Retinal pigment epithelial cell (primary cell): Measurements from ENCODE around the gene IGDCC3.

Experiments used
- DNase-seq: peaks from one replicate; pipeline ENCODE4 v3.0.0-alpha.2; 2010; ENCODE audit warnings: low read depth
- H3K4me3 ChIP-seq: 2 replicates; pipeline ENCODE4 v1.5.1; 2011; ENCODE audit warnings: mild to moderate bottlenecking, low read length, control low read depth, moderate library complexity
- CTCF ChIP-seq: conservative IDR thresholded peaks from 2 replicates; pipeline ENCODE4 v1.5.1; 2011; ENCODE audit warnings: low read depth, low read length, control low read depth, inconsistent platforms

The IGDCC3 gene

DNA sequence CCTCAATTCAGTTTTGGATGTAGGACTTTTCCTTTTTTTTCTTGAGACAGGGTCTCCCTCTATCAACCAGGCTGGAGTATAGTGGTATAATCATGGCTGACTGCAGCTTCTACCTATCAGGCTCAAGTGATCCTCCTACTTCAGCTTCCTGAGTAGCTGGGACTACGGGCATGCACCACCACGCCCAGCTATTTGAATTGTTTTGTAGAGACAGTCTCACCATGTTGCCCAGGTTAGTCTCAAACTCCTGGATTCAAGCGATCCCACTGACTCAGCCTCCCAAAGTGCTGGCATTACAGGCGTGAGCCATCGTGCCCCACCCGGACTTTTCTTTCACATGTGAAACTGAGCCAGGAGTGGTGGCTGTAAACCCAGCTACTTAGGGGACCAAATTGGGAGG lies 69.8 kb downstream of the IGDCC3 start:
- no peak for TF ChIP-seq CTCF
- no peak overlapping the region for H3K4me3 ChIP-seq
- no peak for DNase-seq

DNA sequence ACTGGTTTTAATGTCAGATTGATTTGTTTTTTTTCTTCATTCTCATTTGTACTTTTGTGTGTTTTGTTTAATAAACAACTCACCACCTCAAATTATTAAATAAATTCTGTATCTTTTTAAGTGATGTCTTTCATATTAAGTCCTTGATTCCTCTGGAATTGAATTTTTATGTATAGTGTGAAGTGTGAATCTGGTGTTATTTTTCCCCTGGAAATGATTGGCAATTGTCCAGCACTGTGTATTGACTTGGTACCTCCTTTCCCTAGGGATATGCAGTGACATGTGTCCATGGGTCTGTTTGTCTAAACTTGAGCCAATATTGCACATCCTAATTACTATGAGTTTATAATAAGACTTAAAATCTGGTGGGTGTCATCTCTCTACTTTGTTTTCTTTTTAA lies 71.3 kb downstream of the IGDCC3 start:
- no peak for TF ChIP-seq CTCF
- H3K4me3 ChIP-seq, result no peak overlapping the region
- DNase-seq, result no peak

GRCh38 chr15:65305776-65306175 lies 72.0 kb downstream of the IGDCC3 start:
- no peak for TF ChIP-seq CTCF
- DNase-seq, result no peak
- H3K4me3 ChIP-seq, result no peak overlapping the region

DNA sequence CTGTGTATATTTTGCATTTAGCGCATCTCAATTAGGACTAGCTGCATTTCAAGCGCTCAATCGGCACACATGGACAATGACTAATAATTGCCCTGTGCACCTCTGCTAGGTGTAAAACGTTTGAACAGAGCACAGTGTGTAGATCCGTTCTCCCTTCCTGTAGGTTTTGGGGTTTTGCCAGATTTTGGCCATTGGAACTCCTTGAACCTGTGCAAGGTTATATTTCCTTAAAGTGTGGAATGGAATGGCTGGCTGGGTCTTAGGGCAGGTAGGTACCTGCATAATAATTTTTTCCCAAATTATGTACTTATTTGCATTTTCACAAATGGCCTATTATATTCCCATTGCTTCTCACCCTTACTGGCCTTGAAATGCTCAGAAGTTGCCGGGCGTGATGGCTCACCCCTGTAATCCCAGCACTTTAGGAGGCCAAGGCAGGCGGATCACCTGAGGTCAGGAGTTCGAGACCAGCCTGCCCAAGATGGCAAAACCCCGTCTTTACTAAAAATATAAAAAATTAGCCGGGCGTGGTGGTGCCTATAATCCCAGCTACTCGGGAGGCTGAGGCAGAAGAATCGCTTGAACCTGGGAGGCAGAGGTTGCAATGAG lies 72.5 kb downstream of the IGDCC3 start:
- no peak for DNase-seq
- no peak overlapping the region for H3K4me3 ChIP-seq
- no peak for TF ChIP-seq CTCF

DNA sequence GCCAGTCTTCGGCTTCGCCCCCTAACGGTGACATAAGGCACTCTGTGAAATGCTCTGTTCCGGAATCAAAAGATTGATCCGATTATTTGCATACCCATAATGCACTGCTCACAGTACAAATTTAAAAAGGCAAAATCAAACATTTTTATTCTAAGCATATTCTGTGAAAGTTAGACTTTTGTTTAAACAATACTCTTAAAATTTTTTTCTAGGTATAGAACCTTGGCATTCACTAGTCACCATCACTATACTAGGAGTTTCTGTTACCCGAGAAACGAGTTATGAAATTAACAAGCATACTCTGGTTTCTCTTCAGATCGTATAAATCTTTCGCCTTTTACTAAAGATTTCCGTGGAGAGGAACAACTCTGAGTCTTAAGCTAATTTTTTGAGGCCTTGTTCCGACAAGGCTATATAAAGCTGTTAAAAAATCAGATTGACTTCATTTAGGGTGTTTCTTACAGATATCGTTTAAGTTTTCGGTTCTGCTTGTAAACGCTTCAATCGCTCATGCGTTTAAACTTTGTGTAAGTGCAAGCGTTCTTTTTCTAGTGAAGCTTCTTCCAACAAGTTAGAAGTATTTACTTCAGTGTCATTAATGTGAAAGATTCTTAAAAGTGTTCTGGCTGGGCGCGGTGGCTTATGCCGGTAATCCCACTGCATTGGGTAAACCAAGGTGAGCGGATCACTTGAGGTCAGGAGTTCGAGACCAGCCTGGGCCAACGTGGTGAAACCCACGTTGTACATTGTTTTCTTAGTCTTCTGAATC lies 73.2 kb downstream of the IGDCC3 start, which contains the start of gene RNU5B-1:
TSS of gene RNU5B-1 (plus strand) at position 297 of the 769 bp plus-strand sequence.
- peak within 1 kb of the TSS; percentile 61 for H3K4me3 ChIP-seq
- TF ChIP-seq CTCF, result peak; percentile 92
- peak; percentile 91 for DNase-seq

DNA sequence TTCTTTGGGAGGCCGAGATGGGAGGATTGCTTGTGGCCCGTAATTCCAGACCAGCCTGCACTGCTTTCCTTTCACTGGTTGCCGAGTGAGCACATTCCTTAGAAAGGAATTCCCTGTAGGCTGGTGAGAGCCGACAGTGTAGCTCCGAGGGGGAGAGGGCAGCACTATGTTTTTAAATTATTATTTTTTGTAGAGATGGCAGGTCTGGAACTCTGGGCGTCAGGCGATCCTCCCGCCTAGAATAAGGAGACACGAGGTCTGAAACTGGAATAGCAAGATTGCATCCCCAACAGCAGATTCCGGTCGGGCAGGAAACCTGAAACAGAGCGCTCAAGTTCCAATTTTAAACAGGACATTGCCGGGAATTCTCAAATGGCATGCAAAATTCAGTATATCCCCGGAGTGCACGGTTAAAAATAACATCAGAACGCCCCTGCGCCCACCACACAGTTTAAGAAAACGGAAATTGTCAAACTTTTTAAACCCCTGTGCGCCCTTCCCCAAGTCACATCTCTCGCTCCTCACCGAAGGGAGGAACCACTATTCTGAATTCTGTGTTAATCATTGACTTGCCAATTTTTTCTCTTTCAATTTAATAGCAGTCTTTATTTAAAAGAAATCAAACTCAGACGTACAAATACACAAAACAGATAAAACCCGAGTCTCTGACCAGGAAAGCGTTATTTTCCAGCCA lies 74.0 kb downstream of the IGDCC3 start:
- H3K4me3 ChIP-seq, result peak overlapping the region; percentile 61
- no peak for DNase-seq
- no peak for TF ChIP-seq CTCF
